ENCODE results near the gene IWS1. TPM values are rescaled to one million over a fixed set of nuclear protein-coding genes. Genes with fewer than 3 reads are reported as not detected.
A peak's percentile ranks its signal among the peaks of the same experiment; 100 is the strongest.

IWS1 gene
- total RNA-seq, 2 experiments from 2014 or later, result 57.0 to 57.1 TPM

DNA sequence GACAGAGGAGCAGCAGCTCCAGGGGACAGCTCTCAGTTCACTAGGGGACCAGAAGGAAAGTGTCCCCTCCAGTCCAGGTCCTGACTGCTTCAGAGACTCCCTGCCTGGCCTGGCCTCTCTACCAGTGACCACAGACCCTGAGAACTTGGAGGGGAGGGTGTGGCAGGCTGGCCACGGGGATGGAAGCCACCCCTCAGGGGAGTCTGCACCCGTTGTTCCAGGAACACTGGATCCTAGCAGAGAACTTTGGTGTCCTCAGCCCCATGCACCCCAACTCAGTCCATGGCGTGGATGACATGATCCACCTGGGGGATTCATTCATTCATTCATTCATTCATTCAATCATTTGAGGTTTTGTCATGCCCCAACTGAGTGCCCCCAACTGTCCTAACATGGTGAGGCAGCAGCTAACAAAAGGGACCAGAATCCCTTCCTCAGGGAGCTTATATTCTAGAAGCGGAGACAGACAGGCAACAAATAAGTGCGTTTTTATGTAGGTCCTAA lies 41.1 kb upstream of the IWS1 start:
- intact Hi-C loops (cut with micrococcal nuclease), result no loop called here
- H3K36me3 Mint-ChIP-seq, result no peaks in the 10 kb centered on the region
- no peaks in the 10 kb centered on the region for H3K9me3 Mint-ChIP-seq
- ChIA-PET CTCF (interaction anchor here (0.6 kb wide), 1 partner anchor 55 kb away, joined by 3 read pairs; no protein-coding TSS in a partner anchor), POLR2A (no interaction called here)
- no peak overlapping the region for H3K4me3 Mint-ChIP-seq
- H3K27me3 Mint-ChIP-seq, result peaks cover 11% of the 10 kb centered on the region
- H3K27ac Mint-ChIP-seq, result no peak overlapping the region
- DNase-seq, result no peak
- peaks cover 16% of the 10 kb centered on the region for H3K4me1 Mint-ChIP-seq (ENCODE audit: low read depth)

GRCh38 chr2:127566576-127566975 lies 40.3 kb upstream of the IWS1 start:
- peaks cover 11% of the 10 kb centered on the region for H3K27me3 Mint-ChIP-seq
- intact Hi-C loops (cut with micrococcal nuclease), result no loop called here
- H3K27ac Mint-ChIP-seq, result no peak overlapping the region
- DNase-seq, result no peak
- H3K36me3 Mint-ChIP-seq, result no peaks in the 10 kb centered on the region
- ChIA-PET CTCF (no interaction called here), POLR2A (no interaction called here)
- peaks cover 16% of the 10 kb centered on the region for H3K4me1 Mint-ChIP-seq (ENCODE audit: low read depth)
- H3K4me3 Mint-ChIP-seq, result no peak overlapping the region
- H3K9me3 Mint-ChIP-seq, result no peaks in the 10 kb centered on the region

DNA sequence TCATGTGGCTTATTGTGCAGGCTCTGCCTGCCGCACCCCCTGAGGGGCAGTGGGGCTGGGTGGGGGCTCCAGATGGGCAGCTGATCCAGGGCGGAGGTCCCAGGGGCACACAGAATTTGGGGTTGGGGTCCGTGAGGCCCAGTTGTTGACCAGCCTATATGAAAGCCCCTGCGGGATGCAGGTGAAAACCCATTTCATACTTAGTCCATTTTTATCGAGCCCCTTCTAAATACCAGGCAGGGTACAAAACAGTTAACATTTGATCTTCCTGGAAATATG lies 39.8 kb upstream of the IWS1 start:
- peaks cover 16% of the 10 kb centered on the region for H3K4me1 Mint-ChIP-seq (ENCODE audit: low read depth)
- intact Hi-C loops (cut with micrococcal nuclease), result no loop called here
- H3K27me3 Mint-ChIP-seq, result peaks cover 11% of the 10 kb centered on the region
- no peak for DNase-seq
- H3K27ac Mint-ChIP-seq, result no peak overlapping the region
- POLR2A ChIA-PET, result no interaction called here
- H3K4me3 Mint-ChIP-seq, result no peak overlapping the region
- CTCF ChIA-PET, result no interaction called here
- no peaks in the 10 kb centered on the region for H3K36me3 Mint-ChIP-seq
- no peaks in the 10 kb centered on the region for H3K9me3 Mint-ChIP-seq

GRCh38 chr2:127565261-127566138 lies 39.2 kb upstream of the IWS1 start:
- Mint-ChIP-seq H3K4me1 (ENCODE audit: low read depth) (peaks cover 16% of the 10 kb centered on the region), H3K27ac (no peak overlapping the region), H3K36me3 (no peaks in the 10 kb centered on the region), H3K4me3 (no peak overlapping the region), H3K9me3 (no peaks in the 10 kb centered on the region), H3K27me3 (peaks cover 13% of the 10 kb centered on the region)
- POLR2A ChIA-PET, result no interaction called here
- no peak for DNase-seq
- CTCF ChIA-PET, result interaction anchor here (1.0 to 1.1 kb wide), 2 partner anchors 26 to 28 kb away, joined by 3 to 4 read pairs; no protein-coding TSS in a partner anchor
- intact Hi-C loops (cut with micrococcal nuclease), result no loop called here

- peaks cover 14% of the 10 kb centered on the region for H3K27me3 Mint-ChIP-seq
These were observed 38.4 kb upstream of the IWS1 start for GRCh38 chr2:127564429-127565260.

DNA sequence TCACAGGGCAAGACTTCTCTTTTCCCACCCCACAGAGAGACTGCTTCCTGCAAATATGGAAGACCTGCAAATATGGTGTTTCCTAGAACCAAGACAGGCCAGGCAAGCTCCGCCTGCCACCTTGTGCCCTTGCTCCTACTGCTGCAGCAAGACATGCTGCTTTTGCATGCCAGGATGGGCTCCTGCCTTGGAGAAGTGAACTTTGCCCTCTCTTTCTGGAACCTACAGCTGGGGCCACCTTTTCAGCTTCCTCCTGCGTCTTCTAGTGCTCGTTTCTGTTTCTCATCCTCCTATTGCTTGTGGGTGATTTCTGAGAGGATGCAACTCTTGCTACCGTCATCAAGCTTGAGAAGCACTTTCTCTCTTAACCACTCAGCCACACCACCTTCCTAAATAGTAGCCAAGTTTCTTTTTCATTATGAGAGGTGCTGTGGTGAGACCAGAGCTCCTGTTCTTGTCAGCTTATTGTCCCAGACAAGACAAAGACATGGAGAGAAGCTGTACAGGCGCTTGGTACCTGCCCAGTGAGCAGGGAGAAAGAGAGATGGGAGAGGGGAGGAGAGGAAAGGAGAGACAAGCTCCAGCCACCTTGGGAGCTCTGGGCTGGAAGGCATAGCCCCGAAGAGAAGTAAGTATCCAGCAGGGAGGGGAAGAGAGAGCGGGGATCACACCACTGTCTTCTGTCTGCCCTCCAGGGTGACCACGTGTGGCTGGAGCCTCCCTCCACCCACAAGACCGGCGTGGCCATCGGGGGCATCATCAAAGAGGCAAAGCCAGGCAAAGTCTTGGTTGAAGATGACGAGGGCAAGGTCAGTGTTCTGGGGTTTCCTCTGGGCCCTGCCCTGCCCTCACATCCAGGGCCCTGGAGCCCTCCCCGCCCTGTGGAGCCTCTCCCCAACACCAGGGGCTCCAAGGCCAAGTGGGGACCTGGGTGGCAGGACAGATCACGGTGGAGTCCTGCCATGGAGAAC lies 37.5 kb upstream of the IWS1 start:
- Mint-ChIP-seq H3K36me3 (no peaks in the 10 kb centered on the region), H3K4me1 (ENCODE audit: low read depth) (peaks cover 16% of the 10 kb centered on the region), H3K27ac (no peak overlapping the region), H3K27me3 (peaks cover 16% of the 10 kb centered on the region), H3K4me3 (no peak overlapping the region), H3K9me3 (no peaks in the 10 kb centered on the region)
- ChIA-PET POLR2A (interaction anchor here (1.1 kb wide), 1 partner anchor 37 kb away, joined by 4 read pairs; the partner anchor contains the start of gene IWS1), CTCF (interaction anchor here (0.9 to 1.1 kb wide), 6 partner anchors 12 to 108 kb away, joined by 3 to 6 read pairs (median 4); no protein-coding TSS in a partner anchor)
- intact Hi-C loops (cut with micrococcal nuclease), result loop anchor here (1.0 to 5.0 kb wide), 3 partner anchors 37 to 106 kb away; partner anchors contain the start of gene IWS1
- DNase-seq, result peak; percentile 52

More at GRCh38 chr2:127564429-127565260, 38.4 kb upstream of the IWS1 start:
- intact Hi-C loops (cut with micrococcal nuclease), result loop anchor here (5.0 kb wide), 1 partner anchor 107 kb away; no protein-coding TSS in a partner anchor
- ChIA-PET POLR2A (no interaction called here), CTCF (interaction anchor here (1.0 to 1.1 kb wide), 3 partner anchors 11 to 29 kb away, joined by 3 to 4 read pairs (median 3); no protein-coding TSS in a partner anchor)
- Mint-ChIP-seq H3K27ac (no peak overlapping the region), H3K36me3 (no peaks in the 10 kb centered on the region), H3K4me1 (ENCODE audit: low read depth) (peaks cover 16% of the 10 kb centered on the region), H3K9me3 (no peaks in the 10 kb centered on the region), H3K4me3 (no peak overlapping the region)
- DNase-seq, result no peak

- H3K27me3 Mint-ChIP-seq, result peaks cover 18% of the 10 kb centered on the region
- CTCF ChIA-PET, result interaction anchor here (1.1 kb wide), 2 partner anchors 29 to 83 kb away, joined by 5 to 6 read pairs; no protein-coding TSS in a partner anchor
- no peak overlapping the region for H3K27ac Mint-ChIP-seq
- POLR2A ChIA-PET, result interaction anchor here (1.1 kb wide), 1 partner anchor 37 kb away, joined by 4 read pairs; the partner anchor contains the start of gene IWS1
- H3K9me3 Mint-ChIP-seq, result no peaks in the 10 kb centered on the region
- intact Hi-C loops (cut with micrococcal nuclease), result loop anchor here (1.0 to 5.0 kb wide), 3 partner anchors 37 to 106 kb away; partner anchors contain the start of gene IWS1
- H3K36me3 Mint-ChIP-seq, result no peaks in the 10 kb centered on the region
- H3K4me1 Mint-ChIP-seq (ENCODE audit: low read depth), result peaks cover 16% of the 10 kb centered on the region
- DNase-seq, result no peak
- no peak overlapping the region for H3K4me3 Mint-ChIP-seq
These were observed 36.6 kb upstream of the IWS1 start for GRCh38 chr2:127562936-127563335.

- H3K27me3 Mint-ChIP-seq, result peaks cover 27% of the 10 kb centered on the region
- no peak overlapping the region for H3K27ac Mint-ChIP-seq
- intact Hi-C loops (cut with micrococcal nuclease), result loop anchor here (5.0 kb wide), 1 partner anchor 104 kb away; no protein-coding TSS in a partner anchor
These were observed 35.1 kb upstream of the IWS1 start for GRCh38 chr2:127561371-127561770.

GRCh38 chr2:127560931-127561280 lies 34.6 kb upstream of the IWS1 start:
- no peak for DNase-seq
- Mint-ChIP-seq H3K36me3 (peaks cover 4% of the 10 kb centered on the region), H3K4me1 (ENCODE audit: low read depth) (peaks cover 16% of the 10 kb centered on the region), H3K27me3 (peaks cover 30% of the 10 kb centered on the region), H3K4me3 (no peak overlapping the region), H3K9me3 (peaks cover 14% of the 10 kb centered on the region), H3K27ac (no peak overlapping the region)
- intact Hi-C loops (cut with micrococcal nuclease), result loop anchor here (5.0 kb wide), 1 partner anchor 104 kb away; no protein-coding TSS in a partner anchor
- ChIA-PET CTCF (no interaction called here), POLR2A (no interaction called here)

More at GRCh38 chr2:127561371-127561770, 35.1 kb upstream of the IWS1 start:
- CTCF ChIA-PET, result no interaction called here
- no peak for DNase-seq
- H3K4me1 Mint-ChIP-seq (ENCODE audit: low read depth), result peaks cover 16% of the 10 kb centered on the region
- H3K36me3 Mint-ChIP-seq, result peaks cover 4% of the 10 kb centered on the region
- POLR2A ChIA-PET, result no interaction called here
- peaks cover 9% of the 10 kb centered on the region for H3K9me3 Mint-ChIP-seq
- H3K4me3 Mint-ChIP-seq, result no peak overlapping the region

DNA sequence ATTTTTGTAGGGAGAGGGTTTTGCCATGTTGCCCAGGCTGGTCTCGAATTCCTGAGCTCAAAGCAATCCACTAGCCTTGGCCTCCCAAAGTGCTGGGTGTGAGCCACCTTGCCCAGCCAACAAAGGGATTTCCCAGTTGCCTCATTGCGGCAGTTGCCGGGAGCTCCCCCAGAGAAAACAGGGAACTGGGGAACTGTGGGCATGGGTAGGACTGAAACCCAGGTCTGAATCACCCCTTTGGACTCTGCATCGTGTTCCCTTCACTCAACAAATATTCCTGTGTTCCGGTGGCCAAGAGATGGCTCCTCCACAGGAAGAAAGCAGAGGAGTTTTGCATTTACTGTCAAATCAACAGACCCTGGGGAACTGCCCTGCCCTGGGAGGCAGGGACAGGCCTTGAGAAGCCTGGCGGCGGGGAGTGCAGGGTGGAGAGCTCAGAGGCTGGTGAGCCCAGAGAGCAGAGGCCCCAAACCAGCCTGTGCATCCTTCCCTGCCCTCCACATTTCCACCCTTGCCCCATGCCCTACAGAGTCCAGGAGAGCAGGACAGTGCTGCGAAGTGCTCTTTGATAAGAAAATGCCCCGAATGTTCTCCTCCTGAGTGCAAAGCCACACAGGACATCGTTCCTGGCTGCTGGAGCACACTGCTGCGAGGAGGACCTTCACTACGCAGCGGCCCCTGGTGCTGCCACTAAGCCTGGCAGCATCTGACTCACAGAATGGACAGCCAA lies 34.1 kb upstream of the IWS1 start:
- Mint-ChIP-seq H3K27me3 (peaks cover 32% of the 10 kb centered on the region), H3K9me3 (peaks cover 16% of the 10 kb centered on the region), H3K4me1 (ENCODE audit: low read depth) (peaks cover 16% of the 10 kb centered on the region), H3K4me3 (no peak overlapping the region), H3K36me3 (peaks cover 4% of the 10 kb centered on the region), H3K27ac (no peak overlapping the region)
- intact Hi-C loops (cut with micrococcal nuclease), result loop anchor here (5.0 kb wide), 1 partner anchor 103 kb away; no protein-coding TSS in a partner anchor
- CTCF ChIA-PET, result no interaction called here
- DNase-seq, result no peak
- POLR2A ChIA-PET, result no interaction called here
